ENCODE measurements around the gene ZNF142.

DNA sequence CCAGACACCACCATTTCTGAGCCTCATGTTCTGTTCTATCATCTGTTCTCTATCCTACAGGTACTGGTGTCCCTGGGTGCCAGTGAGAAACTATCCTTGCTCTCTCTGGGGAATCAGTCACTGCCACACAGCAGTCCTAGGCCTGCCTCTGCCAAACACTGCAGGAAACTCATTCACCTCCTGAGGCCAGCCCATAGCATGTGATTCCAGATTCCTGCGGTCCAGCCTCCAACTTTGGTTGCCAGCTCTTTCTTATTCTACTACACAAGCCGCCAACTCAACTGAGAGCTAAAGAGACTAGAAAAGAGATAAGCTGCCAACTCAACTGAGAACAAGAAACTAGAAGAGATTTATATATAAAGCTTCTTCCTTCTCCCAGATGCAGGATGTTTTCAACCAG lies 42.4 kb upstream of the ZNF142 start:
- TF ChIP-seq, protein P1, sequence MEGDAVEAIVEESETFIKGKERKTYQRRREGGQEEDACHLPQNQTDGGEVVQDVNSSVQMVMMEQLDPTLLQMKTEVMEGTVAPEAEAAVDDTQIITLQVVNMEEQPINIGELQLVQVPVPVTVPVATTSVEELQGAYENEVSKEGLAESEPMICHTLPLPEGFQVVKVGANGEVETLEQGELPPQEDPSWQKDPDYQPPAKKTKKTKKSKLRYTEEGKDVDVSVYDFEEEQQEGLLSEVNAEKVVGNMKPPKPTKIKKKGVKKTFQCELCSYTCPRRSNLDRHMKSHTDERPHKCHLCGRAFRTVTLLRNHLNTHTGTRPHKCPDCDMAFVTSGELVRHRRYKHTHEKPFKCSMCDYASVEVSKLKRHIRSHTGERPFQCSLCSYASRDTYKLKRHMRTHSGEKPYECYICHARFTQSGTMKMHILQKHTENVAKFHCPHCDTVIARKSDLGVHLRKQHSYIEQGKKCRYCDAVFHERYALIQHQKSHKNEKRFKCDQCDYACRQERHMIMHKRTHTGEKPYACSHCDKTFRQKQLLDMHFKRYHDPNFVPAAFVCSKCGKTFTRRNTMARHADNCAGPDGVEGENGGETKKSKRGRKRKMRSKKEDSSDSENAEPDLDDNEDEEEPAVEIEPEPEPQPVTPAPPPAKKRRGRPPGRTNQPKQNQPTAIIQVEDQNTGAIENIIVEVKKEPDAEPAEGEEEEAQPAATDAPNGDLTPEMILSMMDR (IDR thresholded peaks at IDR 0.05) = no peak
- TF ChIP-seq ZFX (IDR thresholded peaks at IDR 0.05; ENCODE audit: borderline replicate concordance) = no peak

Measured in 22Rv1 (cell line).